ENCODE results near the gene TPSB2.

GRCh38 chr16:1217526-1217925 is 12.5 kb downstream of the TPSB2 start:
- TF ChIP-seq CTCF (IDR thresholded peaks at IDR 0.05 in 2 of 3, conservative IDR thresholded peaks at IDR 0.05 in 1 of 3; ENCODE audit: borderline replicate concordance in 1 of 3, insufficient read depth in 1 of 3, low read depth in 2 of 3, low read length in 2 of 3) (no peak), YY1 (IDR thresholded peaks at IDR 0.05; ENCODE audit: extremely low read depth, insufficient replicate concordance, low read depth, low read length) (no peak)
